Vagina (tissue), 2 donors: ENCODE results near the gene EXD2. TPM values are rescaled to one million over a fixed set of nuclear protein-coding genes. Genes with fewer than 3 reads are reported as not detected.
"Not testable (repeated sequence)": the region's sequence is repeated elsewhere in the genome, so short reads cannot be mapped to it uniquely, and the experiment has no call there.

Experiments
- DNase-seq, 2 donors: peaks; one replicate each; pipeline ENCODE4 v3.0.0-alpha.2; 2017; ENCODE audit errors: extremely low spot score in 2 of 2
- H3K27ac ChIP-seq: fragments of 200-600 bp; sonication (generic); one replicate; pipeline ENCODE4 v1.5.1; 2019
- H3K27me3 ChIP-seq: fragments of 200-600 bp; sonication (generic); one replicate; pipeline ENCODE4 v1.5.1; 2019
- H3K36me3 ChIP-seq, 2 donors: fragments of 200-600 bp; sonication (generic); one replicate each; pipeline ENCODE4 v1.5.1; 2017 to 2019
- H3K4me1 ChIP-seq: fragments of 200-600 bp; sonication (generic); one replicate; pipeline ENCODE4 v1.5.1; 2019
- H3K4me3 ChIP-seq, 2 donors: fragments of 200-600 bp; sonication (generic); 1 replicate in 1 of 2; 2 replicates in 1 of 2; pipeline ENCODE4 v1.5.1; 2016 to 2019
- H3K9me3 ChIP-seq: fragments of 200-600 bp; sonication (generic); one replicate; pipeline ENCODE4 v1.5.1; 2019
- CTCF ChIP-seq, 3 experiments: fragments of 450-650 bp in 2 of 3; fragments of 200-600 bp in 1 of 3; sonication (generic) in 1 of 3; IDR thresholded peaks; one replicate each; pipeline ENCODE4 v1.5.1; 2017 to 2019; ENCODE audit warnings: antibody characterized with exemption in 3 of 3, mild to moderate bottlenecking in 2 of 3, moderate library complexity in 2 of 3
- POLR2A ChIP-seq, 2 donors: fragments of 450-650 bp; IDR thresholded peaks; one replicate each; pipeline ENCODE4 v1.6.1; 2017; ENCODE audit warnings: antibody characterized with exemption in 2 of 2, mild to moderate bottlenecking in 2 of 2, moderate library complexity in 2 of 2
- POLR2AphosphoS5 ChIP-seq, 2 donors: sonication (generic); formaldehyde crosslinking; IDR thresholded peaks; one replicate each; pipeline ENCODE4 v1.9.0; 2017; ENCODE audit warnings: antibody characterized with exemption in 2 of 2, mild to moderate bottlenecking in 2 of 2, low read depth in 1 of 2; ENCODE audit not compliant: insufficient read depth in 1 of 2
- intact Hi-C: fragments of 100-400 bp; cut with DNase I; formaldehyde crosslinking; loops from one replicate; pipeline ENCODE4 v1.15.1; 2023
- total RNA-seq: library from RNA; depleted of rRNA; stranded (reverse); fragments of >200 nt; gene quantifications from one replicate; pipeline ENCODE4 v1.2.3, GENCODE V29; 2016

EXD2 gene
- total RNA-seq, 1 donor from 2014 or later, result 14.5 TPM

- Histone ChIP-seq H3K4me1 (no peaks in the 10 kb centered on the region), H3K27me3 (no peaks in the 10 kb centered on the region), H3K4me3 (no peak overlapping the region), H3K27ac (no peak overlapping the region), H3K36me3 (peaks cover 0 to 7% of the 10 kb centered on the region in 2 donors), H3K9me3 (no peaks in the 10 kb centered on the region)
- DNase-seq, result no peak
- TF ChIP-seq POLR2AphosphoS5 (IDR thresholded peaks at IDR 0.05; ENCODE audit: insufficient read depth in 1 of 2, low read depth in 1 of 2) (no peak), CTCF (IDR thresholded peaks at IDR 0.05) (no peak), POLR2A (IDR thresholded peaks at IDR 0.05) (no peak)
- intact Hi-C loops, result no loop called here
Measured at GRCh38 chr14:69214393-69214792, 23.1 kb downstream of the EXD2 start.

GRCh38 chr14:69217663-69218062, 26.4 kb downstream of the EXD2 start:
- H3K4me3 ChIP-seq, DNase-seq, H3K27ac ChIP-seq, H3K27me3 ChIP-seq, H3K36me3 ChIP-seq, H3K9me3 ChIP-seq, H3K4me1 ChIP-seq, intact Hi-C loops: not testable (repeated sequence)

- peaks cover 0 to 1% of the 10 kb centered on the region in 2 donors for H3K36me3 ChIP-seq
- H3K27ac ChIP-seq, result no peak overlapping the region
- TF ChIP-seq POLR2A (IDR thresholded peaks at IDR 0.05) (no peak), POLR2AphosphoS5 (IDR thresholded peaks at IDR 0.05; ENCODE audit: insufficient read depth in 1 of 2, low read depth in 1 of 2) (no peak), CTCF (IDR thresholded peaks at IDR 0.05) (no peak)
- no peak for DNase-seq
- no peaks in the 10 kb centered on the region for H3K4me1 ChIP-seq
- intact Hi-C loops, result no loop called here
- no peak overlapping the region for H3K4me3 ChIP-seq
- no peaks in the 10 kb centered on the region for H3K9me3 ChIP-seq
- no peaks in the 10 kb centered on the region for H3K27me3 ChIP-seq
Measured at GRCh38 chr14:69224946-69225345, 33.6 kb downstream of the EXD2 start.

- intact Hi-C loops, result no loop called here
Measured at GRCh38 chr14:69226178-69226577, 34.9 kb downstream of the EXD2 start.

GRCh38 chr14:69226736-69227135, 35.4 kb downstream of the EXD2 start:
- DNase-seq, result no peak
- H3K9me3 ChIP-seq, result no peaks in the 10 kb centered on the region
- intact Hi-C loops, result no loop called here
- TF ChIP-seq CTCF (IDR thresholded peaks at IDR 0.05) (no peak), POLR2AphosphoS5 (IDR thresholded peaks at IDR 0.05; ENCODE audit: insufficient read depth in 1 of 2, low read depth in 1 of 2) (no peak), POLR2A (IDR thresholded peaks at IDR 0.05) (no peak)
- H3K27ac ChIP-seq, result no peak overlapping the region
- H3K4me3 ChIP-seq, result no peak overlapping the region
- H3K27me3 ChIP-seq, result no peaks in the 10 kb centered on the region
- no peaks in the 10 kb centered on the region for H3K4me1 ChIP-seq
- peaks cover 0 to 14% of the 10 kb centered on the region in 2 donors for H3K36me3 ChIP-seq

More at GRCh38 chr14:69226178-69226577, 34.9 kb downstream of the EXD2 start:
- Histone ChIP-seq H3K36me3 (peaks cover 0 to 14% of the 10 kb centered on the region in 2 donors), H3K27ac (no peak overlapping the region), H3K9me3 (no peaks in the 10 kb centered on the region), H3K27me3 (no peaks in the 10 kb centered on the region), H3K4me1 (no peaks in the 10 kb centered on the region), H3K4me3 (no peak overlapping the region)
- DNase-seq, result no peak
- TF ChIP-seq CTCF (IDR thresholded peaks at IDR 0.05) (no peak), POLR2AphosphoS5 (IDR thresholded peaks at IDR 0.05; ENCODE audit: insufficient read depth in 1 of 2, low read depth in 1 of 2) (no peak), POLR2A (IDR thresholded peaks at IDR 0.05) (no peak)

- Histone ChIP-seq H3K4me1 (no peaks in the 10 kb centered on the region), H3K27me3 (no peaks in the 10 kb centered on the region), H3K36me3 (peaks cover 0 to 39% of the 10 kb centered on the region in 2 donors), H3K9me3 (no peaks in the 10 kb centered on the region), H3K27ac (no peak overlapping the region), H3K4me3 (no peak overlapping the region)
- intact Hi-C loops, result no loop called here
- TF ChIP-seq POLR2A (IDR thresholded peaks at IDR 0.05) (no peak), POLR2AphosphoS5 (IDR thresholded peaks at IDR 0.05; ENCODE audit: insufficient read depth in 1 of 2, low read depth in 1 of 2) (no peak)
- DNase-seq, result no peak
Measured at GRCh38 chr14:69231486-69231885, 40.2 kb downstream of the EXD2 start.
